ENCODE results near the gene EIF2B5.

GRCh38 chr3:184186902-184187207 lies 51.7 kb downstream of the EIF2B5 start:
- no peak for TF ChIP-seq REST (IDR thresholded peaks at IDR 0.05; ENCODE audit: low read depth)
- TF ChIP-seq CEBPB (IDR thresholded peaks at IDR 0.05): no peak
- TF ChIP-seq MAX (IDR thresholded peaks at IDR 0.05): no peak
- TF ChIP-seq EP300 (IDR thresholded peaks at IDR 0.05; ENCODE audit: borderline replicate concordance): no peak
- TF ChIP-seq CREB1 (IDR thresholded peaks at IDR 0.05; ENCODE audit: low read depth): no peak
- no peak for TF ChIP-seq NFIC (IDR thresholded peaks at IDR 0.05)
- no peak for TF ChIP-seq YY1 (IDR thresholded peaks at IDR 0.05; ENCODE audit: low read depth)
- no peak for TF ChIP-seq TCF12 (IDR thresholded peaks at IDR 0.05; ENCODE audit: low read depth)
- TF ChIP-seq, protein P1, sequence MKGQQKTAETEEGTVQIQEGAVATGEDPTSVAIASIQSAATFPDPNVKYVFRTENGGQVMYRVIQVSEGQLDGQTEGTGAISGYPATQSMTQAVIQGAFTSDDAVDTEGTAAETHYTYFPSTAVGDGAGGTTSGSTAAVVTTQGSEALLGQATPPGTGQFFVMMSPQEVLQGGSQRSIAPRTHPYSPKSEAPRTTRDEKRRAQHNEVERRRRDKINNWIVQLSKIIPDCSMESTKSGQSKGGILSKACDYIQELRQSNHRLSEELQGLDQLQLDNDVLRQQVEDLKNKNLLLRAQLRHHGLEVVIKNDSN (IDR thresholded peaks at IDR 0.05): no peak
- no peak for TF ChIP-seq TAF1 (IDR thresholded peaks at IDR 0.05; ENCODE audit: low read depth)
- TF ChIP-seq TEAD4 (IDR thresholded peaks at IDR 0.05): no peak
- no peak for TF ChIP-seq EGR1 (IDR thresholded peaks at IDR 0.05)
- TF ChIP-seq RAD21 (IDR thresholded peaks at IDR 0.05; ENCODE audit: low read depth): no peak

Data from Ishikawa (cell line).